Fibroblast of skin of right quadriceps (primary cell): ENCODE data around the gene ABLIM2.

Source experiments
- DNase-seq: peaks from one replicate; pipeline ENCODE4 v3.0.0-alpha.2; 2013

Gene ABLIM2

GRCh38 chr4:8081171-8081570 is 77.4 kb downstream of the ABLIM2 start:
- no peak for DNase-seq

- DNase-seq = no peak
These were observed 77.9 kb downstream of the ABLIM2 start for GRCh38 chr4:8080754-8081065.

DNA sequence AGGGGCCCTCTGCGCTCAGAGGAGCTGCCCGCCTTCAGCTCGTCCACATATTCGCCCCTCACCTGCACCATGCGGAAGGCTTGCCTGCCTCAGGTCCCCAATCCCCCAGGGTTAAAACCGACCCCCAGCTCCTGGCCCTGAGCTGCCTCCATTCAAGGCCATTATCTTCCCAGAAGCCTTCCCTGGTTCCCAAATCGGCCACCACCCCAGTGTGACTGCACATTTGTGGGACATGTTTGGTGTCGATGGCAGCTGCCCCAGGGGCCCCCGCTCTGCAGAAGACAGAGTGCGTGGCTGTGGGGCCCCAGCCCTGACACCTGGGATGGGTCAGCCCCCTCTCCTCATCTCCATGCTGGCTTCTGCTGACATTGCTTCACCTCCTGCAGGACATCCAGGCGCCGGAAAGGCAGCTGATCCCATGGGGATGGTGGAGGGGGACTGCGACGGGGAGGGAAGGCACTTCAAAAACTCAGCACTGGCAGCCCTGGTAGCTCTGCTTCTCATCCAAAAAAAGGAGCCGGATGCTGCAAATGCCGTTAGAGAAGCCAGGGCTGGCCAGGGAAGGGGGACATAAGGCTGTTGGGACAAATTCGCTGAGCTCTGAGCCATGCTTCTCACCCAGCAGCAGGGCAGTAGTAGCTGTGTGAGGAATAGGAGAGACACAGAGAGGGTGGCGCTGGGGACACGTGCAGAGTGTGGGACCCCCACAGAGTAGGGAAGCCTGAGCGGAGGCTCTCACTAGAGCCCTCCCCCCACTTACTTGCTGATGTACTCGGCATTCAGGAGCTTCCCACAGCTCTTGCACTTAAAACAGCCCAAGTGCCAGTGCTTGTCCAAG is 78.5 kb downstream of the ABLIM2 start:
- no peak for DNase-seq

GRCh38 chr4:8079031-8079885 is 79.4 kb downstream of the ABLIM2 start:
- DNase-seq = no peak

DNA sequence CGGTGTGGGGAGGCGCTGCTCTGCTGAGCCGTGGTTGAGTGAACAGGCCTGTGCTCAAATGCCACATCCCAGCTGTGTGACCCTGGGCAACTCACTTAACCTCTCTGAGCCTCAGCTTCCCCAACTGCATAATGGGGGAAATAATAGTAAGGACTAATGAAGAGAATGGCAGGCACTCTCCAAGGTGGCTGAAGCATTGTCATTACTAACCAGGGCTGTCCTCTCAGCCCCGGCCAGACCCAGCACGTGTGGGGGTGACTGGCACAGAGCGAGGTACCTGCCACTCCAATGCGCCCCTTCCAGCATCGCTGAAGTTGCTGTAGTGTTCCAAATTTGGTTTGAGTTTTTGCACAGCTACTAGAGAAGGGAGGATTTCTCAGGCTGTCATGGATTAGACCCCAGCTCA is 80.0 kb downstream of the ABLIM2 start:
- DNase-seq = no peak

GRCh38 chr4:8078109-8078494 is 80.5 kb downstream of the ABLIM2 start:
- no peak for DNase-seq

DNA sequence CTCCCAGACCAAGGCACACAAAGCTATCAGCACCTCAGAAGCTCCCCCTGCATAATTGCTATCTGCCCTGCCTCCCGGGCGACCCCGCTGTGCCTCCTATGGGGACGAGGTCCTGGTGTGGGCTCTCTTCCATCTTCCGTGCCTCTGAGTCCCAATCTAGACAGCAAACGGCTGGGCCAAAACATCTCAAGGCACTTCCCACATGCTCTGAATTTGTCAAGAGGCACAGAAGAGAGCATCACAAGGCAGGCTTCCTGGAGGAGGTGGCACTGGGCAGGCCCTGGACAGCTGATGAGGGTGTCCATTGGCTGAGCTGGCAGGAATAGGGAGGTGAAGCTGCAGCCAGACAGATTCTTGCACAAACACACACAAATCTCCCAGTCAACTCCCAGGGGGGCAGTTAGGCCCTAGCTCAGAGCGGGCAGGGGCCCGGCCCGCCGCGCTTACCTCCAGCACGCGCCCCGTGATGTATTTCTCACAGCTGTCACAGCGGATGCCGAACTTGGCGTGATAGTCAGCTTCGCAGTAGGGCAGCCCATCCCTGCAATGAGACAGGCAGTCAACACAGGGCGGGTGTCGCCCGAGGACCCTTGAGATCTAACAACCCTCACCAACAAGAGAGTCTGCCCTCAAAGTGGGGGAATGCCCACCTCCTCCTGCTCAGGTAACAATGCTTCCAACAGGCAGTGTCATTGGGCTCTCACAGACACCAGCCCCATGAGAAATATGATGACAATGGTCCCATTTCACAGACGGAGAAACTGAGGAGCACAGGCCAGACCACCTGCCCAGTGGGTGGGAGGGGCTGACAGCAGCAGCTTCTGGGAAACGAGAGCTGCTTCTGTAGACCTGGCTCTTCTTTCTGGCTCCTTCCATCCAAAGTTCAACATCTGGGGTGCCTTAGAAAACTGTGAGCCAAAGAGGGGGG is 81.2 kb downstream of the ABLIM2 start:
- DNase-seq = no peak

- DNase-seq = no peak
These were observed 82.6 kb downstream of the ABLIM2 start for GRCh38 chr4:8076023-8076422.

DNA sequence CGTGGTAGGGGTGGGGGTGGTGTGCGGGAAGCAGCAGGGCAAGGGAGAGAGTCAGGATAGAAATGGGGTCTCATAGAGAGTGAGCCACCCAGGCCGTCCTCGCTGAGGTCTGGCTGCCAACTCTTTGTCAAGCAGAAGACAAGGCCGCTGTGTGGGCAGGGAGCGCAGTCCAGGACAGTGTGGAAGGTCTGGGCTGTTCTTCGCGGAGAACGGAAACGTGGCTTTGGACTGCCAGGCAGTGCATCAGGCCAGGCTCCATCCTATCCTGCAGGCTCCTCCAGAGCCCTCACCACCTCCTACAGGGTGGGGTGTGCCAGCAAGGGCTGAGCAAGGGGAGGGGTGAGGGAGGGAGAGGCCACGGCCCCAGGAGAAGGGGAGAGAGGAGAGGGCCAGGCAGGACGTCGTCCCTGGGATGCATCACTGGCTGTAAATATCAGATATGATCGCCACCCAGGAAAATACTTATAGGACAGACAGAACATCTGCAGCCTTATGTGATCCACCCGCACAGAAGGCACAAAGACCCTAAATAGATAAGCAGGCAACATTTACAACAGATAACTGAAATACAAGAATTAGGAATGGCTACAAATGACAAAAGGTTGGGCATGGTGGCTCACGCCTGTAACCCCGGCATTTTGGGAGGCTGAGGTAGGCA is 85.3 kb downstream of the ABLIM2 start:
- no peak for DNase-seq

DNA sequence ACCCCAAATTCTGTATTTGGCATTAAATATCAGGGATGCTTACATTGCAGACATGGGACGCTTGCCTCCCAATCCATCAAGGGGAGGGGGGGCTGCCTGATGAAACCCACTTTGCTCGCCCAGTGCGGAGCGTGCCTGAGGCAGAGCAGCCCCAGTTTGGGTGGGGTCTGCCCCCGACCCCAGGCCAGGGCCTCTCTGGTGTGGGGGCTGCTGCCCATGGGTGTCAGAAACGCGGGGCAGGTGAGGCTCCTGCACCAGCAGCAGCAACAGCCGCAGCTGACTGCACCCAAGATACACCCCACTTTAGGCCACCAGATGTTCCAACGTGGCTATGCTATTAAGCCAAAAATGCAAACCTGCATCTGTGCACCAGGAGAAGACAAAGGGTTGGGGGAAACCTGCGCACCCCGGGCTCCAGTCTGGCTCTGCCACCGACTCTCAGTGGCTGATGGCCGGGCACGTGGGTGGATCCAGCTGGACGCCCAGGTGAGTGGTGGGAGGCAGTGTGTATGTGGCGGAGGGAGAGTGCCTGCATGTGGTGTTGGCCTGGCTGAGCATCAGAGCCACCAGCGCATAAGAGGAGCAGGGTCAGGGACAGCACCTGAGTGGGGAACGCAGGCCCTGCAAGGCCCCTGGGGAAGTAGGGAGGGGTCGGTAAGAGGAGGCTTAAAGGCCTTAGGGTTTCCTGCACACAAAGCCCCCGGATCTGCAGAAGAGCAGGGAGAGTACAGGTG is 86.2 kb downstream of the ABLIM2 start:
- no peak for DNase-seq

DNA sequence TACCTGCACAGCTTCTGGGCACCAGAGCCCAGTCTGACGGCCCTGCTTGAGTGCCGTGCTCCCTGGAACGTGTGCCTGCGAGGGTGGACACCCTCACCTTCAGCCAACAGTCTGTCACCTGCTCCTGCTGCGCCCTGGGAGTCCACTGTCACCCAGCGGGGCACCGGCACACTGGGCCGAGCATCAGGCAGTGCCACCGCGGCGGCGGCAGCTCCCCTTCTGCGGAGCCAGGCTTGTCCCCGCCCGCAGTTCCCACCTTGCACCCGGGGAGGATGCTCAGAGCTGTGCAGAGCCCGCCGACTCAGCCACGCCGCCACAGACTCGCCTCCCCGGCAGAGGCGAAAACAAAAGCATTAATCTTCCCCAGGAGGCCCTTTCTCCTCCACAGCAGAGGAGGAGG is 86.8 kb downstream of the ABLIM2 start:
- no peak for DNase-seq

GRCh38 chr4:8070736-8071718 is 87.6 kb downstream of the ABLIM2 start:
- no peak for DNase-seq

DNA sequence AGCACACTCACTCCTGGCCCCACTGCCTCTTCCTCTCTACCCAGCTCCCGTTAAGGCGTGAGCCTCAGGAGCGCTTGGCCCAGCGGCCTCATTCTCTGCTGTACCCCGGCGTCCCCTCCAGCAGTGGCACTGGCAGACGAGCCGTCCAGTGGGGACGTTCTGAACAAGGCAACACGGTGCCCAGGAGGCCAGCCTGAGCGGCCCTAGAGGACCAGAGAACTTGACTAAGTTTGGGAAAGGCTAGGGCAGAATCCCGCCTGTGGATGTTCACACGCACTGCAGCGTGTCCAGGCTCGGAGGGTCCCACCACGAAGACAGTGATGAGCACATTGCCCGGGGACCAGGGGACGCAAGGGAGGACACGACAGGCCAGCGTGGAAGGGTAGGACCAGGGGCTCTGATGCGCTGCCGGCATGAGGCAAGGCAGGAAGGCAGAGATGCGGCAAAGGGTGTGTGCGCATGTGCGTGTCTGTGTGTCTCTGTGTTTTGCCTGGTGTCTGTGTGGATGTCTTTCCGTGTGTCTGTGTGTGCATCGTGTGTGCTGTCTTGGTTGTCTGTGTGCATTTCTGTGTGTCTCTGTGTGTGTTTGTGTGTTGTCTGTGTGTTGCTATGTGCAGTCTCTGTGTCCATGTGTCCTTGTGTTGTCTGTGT is 89.4 kb downstream of the ABLIM2 start:
- DNase-seq = no peak

DNA sequence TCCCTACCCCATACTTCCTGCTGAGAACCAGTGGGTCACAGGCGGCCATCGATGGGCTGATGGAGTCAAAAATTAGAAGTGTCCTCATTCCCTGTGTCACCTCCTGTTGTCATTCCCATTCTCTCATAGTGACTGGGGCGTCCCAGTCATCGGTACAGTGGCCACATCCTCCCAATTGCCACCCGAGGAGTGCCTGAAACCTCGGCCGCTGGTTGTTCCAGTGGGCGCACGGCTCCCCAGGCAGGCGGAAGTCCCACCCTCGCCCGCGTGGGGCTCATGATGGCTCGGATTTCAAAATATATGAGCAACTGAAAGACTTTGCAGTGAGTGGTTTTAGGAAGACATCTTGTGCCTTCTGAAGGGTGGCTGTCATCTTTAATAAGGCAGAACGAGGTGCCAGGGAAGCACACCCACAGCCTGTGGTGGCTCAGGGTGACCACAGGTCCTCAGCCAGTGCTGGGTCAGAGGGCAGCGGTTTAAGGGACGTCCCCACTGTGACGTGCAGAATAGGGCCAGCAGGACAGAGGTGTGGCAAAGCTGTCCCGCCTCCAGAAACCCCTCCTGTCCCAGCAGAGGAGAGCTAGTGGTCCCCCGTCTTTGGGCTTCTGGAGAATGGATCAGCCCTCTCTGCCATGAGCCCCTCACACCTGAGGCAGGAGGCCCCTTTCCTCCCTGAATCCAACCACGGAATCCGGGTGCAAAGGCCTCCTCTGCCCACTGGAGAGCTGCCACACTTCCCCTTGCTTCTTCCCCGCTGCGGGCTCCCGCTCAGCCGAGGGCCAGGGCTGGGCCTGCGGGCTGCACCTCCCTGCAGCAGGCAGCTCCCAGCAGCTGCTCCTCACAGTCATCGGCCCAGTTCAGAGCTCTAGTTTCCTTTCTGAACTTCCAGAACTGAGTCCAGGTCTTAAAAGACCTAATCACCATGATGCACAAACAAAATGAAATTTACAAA is 90.4 kb downstream of the ABLIM2 start:
- DNase-seq = no peak

DNA sequence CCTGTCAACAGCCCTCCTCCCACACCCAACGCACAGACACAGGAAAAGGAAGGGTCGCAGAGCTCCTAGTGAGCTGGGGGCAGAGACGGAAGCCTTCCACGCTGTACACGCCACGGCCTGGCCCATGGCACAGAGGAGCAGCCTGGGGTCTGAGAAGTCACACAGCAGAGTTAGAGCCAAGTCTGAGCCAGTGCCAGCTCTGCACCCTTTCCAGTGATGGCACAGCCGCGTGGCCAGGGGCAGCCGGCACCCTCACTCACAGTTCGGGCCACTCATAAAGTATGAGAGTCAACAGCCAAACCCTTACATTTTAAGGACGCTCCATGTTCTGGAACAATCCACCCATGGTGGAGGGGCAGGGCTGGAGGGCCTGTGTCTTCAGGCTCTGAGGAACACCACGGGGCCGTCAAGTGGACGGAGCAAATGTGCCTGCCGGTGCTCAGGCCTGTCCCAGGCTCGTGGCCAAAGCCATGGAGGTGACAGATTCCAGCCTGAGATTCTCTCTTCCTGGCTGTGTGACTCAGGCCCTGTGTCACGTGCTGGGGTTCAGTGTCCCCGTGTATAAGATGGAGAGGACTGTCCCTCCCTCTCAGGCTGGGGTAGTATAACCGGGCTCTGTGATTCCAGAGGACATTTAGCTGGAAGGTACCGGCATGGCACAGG is 91.2 kb downstream of the ABLIM2 start:
- no peak for DNase-seq

DNA sequence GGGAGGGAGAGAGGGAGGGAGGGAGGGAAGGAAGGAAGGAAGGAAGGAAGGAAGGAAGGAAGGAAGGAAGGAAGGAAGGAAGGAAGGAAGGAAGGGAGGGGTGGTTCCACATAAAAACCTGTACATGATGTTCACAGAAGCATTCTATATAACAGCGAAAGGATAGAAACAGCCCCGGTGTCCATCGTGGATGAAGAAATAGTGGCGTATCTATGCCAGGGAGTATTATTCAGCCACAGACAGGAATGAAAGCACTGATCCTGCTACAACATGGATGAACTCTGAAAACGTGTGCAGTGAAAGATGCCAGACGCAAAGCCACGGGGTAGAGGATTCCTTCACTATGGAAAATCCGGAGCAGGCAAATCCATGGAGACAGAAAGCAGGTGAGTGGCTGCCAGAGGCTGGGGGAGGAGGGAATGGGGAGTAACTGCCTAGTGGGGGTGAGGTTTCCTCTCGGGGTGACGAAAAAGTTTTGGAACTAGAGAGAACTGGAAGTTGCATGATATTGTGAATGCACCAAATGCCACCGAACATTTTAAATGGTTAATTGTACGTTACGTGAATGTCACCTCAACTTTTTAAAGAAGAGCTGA is 92.2 kb downstream of the ABLIM2 start:
- no peak for DNase-seq

DNA sequence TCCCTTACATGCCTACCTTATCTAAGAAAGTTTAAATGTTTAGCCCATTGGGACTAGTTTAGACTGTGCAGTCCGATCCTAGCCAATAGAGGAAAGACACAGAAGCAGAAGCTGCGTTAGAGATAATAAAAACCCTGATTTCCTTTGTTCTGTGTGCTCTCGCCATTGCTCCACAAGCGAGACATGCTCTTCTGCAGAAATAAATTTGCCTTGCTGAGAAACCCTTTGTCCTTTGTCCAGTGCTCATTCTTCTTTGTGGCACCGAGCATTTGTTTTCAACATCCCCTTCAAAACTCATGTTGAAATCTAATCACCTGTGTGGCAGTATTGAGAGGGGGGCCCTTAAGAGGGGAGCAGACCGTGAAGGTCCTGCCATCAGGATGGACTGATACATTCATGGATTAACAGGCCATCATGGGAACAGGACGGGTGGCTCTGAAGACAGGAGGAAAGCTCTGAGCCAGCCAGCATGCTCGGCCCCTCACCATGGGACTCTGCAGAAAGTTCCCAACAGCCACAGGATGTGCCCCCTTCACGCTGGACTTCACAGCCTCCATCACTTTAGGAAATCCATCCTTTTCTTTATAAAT is 94.5 kb downstream of the ABLIM2 start:
- DNase-seq = no peak

- DNase-seq = no peak
These were observed 97.0 kb downstream of the ABLIM2 start for GRCh38 chr4:8061573-8061972.
